Nasal cavity respiratory epithelium epithelial cell of viscerocranial mucosa (primary cell): Measurements from ENCODE around the gene OSR1. TPM values are rescaled to one million over a fixed set of nuclear protein-coding genes. Genes with fewer than 3 reads are reported as not detected.

ENCODE experiments used
- total RNA-seq: library from RNA; depleted of rRNA; stranded (reverse); fragments of >200 nt; gene quantifications from 2 replicates; pipeline ENCODE4 v1.2.3, GENCODE V29; 2014

Gene OSR1
- 0.50 and 1.7 TPM in 2 replicates for total RNA-seq

GRCh38 chr2:19358242-19359020 lies at the start of gene OSR1:
TSS of gene OSR1 (minus strand) at chr2:19358623. CDS start at chr2:19353805, 4,818 bp downstream.

